GM21367 (cell line): Measurements from ENCODE around the gene CHST11.

Source experiments
- ATAC-seq: cut with Tn5 transposase; IDR thresholded peaks from one replicate; pipeline ENCODE4 v1.9.1; 2021; ENCODE audit not compliant: unreplicated experiment

Gene CHST11

GRCh38 chr12:104648756-104649155 is 192.0 kb downstream of the CHST11 start:
- ATAC-seq, result no peak

- no peak for ATAC-seq
Measured at GRCh38 chr12:104649217-104649824, 192.6 kb downstream of the CHST11 start.

DNA sequence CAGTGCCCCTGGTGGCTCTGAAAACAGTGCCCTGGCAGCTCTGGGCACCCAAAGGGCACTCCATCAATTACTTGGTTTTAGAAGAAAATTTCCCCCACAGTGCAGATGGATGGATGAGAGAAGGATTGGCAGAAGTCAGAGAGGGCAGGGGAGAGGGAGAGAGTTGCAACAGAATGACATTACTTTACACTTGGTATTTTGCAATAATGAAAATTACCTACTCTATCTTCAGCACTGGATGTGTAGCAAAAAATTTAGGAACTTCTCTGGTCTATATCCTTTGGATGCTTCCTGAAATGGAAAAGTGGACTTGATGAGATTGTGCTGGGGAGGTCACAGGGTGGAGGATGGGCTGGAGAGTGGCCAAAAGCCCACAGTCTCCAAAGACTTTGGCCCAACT is 193.2 kb downstream of the CHST11 start:
- no peak for ATAC-seq

GRCh38 chr12:104650541-104650940 is 193.8 kb downstream of the CHST11 start:
- ATAC-seq, result no peak

DNA sequence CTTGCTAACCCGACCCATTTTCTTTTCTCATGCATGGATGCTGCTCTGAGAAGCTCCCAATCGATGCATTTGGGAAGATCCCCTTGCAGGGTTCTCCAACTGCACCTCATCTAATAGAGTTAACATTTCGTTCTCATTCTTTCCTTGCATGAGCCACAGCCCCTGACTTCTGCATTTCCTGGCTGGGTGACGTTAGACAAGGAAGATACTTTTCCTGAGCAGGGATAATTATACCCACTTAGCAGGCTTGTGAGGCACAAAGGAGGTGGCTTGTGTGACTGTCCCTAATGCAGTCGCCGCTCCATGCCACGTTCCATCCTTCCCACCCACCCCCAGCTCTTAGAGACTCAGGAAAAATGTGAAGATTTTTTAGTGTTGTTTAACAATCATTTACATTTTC is 195.1 kb downstream of the CHST11 start:
- ATAC-seq, result no peak

DNA sequence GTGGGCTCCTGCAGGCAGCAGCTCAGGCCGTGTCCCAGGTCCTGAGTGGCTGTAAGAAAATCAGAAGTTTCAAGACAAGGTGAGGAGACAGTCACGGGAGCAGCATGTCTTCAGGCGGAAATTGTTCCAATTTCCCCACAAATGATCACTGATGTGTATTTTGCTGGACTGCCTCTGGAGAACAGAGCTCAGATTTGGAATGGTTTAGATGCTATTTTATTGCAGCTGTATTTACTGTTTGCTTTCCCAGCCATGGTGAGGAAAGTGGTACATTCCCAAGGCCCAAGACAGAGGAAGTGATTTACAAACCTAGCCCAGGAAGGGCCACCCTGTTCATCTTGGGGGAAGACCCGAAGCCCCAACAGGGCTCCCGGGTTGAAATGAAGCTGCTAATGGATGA is 195.6 kb downstream of the CHST11 start:
- ATAC-seq, result no peak

DNA sequence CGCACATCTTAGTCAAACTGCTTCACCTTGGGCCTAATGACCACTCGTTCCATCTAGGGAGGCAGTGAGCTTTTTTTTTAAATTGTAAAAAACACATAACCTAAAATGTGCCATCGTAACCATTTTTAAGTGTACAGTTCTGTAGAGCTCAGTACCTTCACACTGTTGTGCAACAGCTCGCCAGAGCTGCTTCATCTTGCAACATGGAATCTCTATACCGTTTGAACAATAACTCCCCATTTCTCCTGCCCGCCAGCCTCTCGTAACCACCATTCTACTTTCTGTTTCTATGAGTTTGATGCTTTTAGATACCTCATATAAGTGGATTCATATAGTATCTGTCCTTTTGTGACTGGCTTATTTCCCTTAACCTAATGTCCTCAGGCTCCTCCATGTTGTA is 196.2 kb downstream of the CHST11 start:
- no peak for ATAC-seq

GRCh38 chr12:104653730-104654664 is 197.2 kb downstream of the CHST11 start:
- ATAC-seq, result no peak

DNA sequence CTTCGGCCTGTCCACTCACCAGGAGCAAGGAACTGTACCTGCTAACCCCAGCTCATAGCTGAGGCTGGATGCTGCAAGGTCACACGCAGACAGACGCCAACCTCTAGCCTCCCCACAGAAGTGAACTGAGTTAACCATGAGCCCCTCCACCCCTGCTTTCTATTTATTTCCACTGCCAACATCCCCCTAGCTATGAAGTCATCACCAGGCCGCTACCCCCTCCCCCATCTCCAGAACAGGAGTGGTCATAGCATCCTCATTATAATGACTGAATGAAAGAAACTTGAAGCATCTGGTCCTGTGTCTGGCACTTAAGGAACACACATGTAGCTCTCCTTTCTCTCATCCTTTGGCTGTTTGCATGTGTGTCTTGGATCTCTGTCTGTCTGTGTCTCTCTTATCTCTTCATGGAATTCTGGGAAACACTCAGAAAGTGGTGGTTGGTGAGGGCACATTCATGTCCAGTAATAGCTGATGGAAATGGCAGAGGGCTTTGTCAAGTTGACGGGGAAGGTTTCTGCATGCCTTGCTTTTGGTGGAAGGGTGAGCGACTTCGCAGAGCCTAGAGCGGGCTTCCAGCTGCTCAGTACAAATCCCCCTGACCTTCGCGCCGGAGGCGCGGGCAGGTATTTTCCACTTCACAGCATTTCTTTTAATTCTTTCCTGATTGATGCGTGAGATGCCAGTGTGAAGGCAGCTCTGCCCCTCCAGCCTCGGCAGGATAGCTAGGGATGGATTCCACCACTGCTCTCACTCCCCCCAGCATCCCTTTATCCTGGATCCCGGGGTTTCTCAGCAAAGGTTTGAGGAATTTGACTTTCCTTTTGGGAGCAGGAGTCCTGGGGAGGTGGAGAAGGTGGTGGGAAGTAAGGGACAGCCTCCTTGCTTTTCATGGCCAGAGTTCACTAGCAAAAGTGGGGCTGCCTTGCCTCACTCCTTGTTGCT is 198.2 kb downstream of the CHST11 start:
- ATAC-seq, result no peak

GRCh38 chr12:104656383-104656782 is 199.6 kb downstream of the CHST11 start:
- ATAC-seq, result no peak

DNA sequence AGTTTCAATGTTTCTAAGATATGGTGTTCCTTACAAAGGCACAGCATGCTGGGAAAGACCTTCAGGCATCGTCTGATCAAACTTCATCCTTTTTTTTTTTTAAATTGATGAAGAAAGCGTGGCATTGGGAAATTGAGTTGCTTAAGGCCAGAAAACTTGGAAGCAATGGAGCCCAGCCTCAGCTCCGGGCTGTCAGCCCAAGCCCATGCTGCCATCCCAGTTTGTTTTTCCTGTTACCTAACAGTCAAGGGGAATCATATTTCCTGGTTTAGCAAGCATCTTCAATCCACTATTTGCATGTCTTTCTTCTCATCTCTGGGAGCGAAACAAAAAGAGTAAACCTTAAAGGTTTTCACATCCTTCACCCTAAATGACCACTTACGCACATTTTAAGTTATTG is 200.2 kb downstream of the CHST11 start:
- no peak for ATAC-seq

GRCh38 chr12:104657726-104658484 is 201.2 kb downstream of the CHST11 start:
- ATAC-seq, result no peak

- no peak for ATAC-seq
Measured at GRCh38 chr12:104659058-104659457, 202.3 kb downstream of the CHST11 start.

- no peak for ATAC-seq
Measured at GRCh38 chr12:104662203-104662602, 205.5 kb downstream of the CHST11 start.

- no peak for ATAC-seq
Measured at GRCh38 chr12:104662908-104663307, 206.2 kb downstream of the CHST11 start.

DNA sequence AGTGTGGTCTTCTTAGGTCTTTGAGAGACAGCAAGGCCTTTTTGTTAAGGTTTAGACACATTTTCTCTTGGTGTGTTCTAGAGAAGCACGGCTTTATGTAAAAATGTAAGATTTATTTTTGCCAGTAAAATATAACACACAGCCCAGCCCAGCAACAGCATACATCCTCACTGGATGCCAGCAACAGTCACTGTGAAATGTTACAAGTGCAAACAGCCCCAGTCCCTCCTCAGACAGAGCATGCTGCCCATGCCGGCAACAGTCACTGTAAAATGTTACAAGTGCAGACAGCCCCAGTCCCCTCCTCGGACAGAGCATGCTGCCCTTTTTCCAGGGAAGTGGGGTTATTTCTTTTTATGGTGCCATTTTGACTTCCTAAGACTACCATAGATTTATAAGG is 207.6 kb downstream of the CHST11 start:
- ATAC-seq, result no peak

- no peak for ATAC-seq
Measured at GRCh38 chr12:104665296-104665695, 208.5 kb downstream of the CHST11 start.

- no peak for ATAC-seq
Measured at GRCh38 chr12:104667139-104667538, 210.4 kb downstream of the CHST11 start.

GRCh38 chr12:104668274-104668718 is 211.5 kb downstream of the CHST11 start:
- no peak for ATAC-seq

DNA sequence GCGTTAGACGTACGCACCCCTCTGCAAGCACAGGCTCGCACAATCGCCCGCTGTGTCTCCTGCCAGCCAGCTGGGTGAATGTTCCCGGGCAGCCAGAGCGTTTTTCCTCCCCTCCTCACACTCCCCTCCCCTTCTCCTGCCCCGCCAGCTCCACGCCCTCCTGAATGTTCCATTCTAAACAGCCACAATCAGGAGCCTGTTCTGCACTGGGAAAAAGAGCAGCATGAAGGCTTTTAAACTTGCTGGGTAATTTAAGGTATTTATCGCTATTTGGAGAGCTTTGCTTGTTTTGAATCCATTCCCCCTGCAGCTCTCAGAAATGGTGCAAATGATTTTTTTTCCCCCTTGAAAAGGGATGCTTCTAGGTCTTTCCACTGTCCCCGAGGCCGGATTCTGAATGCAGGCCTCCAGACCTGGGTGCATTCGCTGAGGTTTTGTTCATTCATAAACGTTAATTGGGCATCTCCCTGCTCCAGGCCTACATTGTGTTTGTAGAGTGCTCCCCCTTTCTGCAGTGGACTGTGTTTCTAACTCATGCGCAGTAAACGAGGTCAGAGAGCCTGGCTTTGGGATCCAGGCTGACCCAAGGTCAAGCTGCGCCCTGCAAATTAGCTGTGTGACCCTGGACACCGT is 212.5 kb downstream of the CHST11 start:
- no peak for ATAC-seq
